ENCODE data around the gene NAGLU.

DNA sequence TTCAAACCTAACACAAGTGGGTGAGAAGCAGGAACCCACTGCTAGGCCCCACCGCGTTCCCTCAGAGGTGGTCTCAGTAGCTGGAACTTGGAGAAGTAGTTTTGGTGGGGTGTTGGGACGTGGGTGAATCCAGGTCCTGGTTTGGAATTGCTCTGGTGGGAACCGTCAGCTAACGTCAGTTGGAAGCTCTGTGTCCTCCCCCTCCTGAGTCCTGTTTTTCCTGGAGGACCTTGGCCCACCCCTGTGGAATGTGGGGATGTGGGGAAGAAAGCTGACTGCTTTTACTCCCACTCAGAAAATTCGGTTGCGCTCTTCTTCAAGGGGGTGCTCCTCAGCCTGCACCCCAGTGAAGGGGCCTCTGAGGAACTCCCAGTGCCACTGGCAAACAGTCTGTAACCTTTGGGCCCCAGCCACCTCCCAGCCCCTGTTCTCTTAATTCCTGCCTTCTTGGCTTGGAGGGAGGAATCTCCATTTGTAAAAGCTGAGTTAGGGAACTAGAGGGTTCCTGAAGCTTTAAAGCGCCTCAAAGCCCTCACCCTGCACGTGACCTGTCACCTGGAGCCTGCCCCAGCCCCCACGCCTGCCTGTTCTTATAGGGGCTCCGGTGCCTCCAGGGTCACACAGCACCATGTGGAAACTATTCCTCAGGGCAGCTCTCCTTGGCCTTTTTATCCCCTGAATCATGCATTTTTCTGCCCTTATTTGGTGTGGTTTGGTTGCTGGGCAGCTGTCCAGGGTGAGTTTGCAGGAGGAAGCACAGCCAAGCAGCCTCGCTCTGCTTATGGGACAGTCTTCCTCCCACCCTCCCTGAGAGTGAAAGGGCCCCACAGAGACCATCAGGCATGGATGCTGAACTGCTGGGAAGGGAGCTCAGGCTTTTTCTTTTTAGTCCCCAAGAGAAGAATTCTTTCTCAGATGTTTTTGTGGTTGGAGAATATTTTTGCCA, 16.2 kb upstream of the NAGLU start:
- peak; percentile 29 for TF ChIP-seq POLR2A (IDR thresholded peaks at IDR 0.05; ENCODE audit: low read length)
- no peak for TF ChIP-seq GATA1 (IDR thresholded peaks at IDR 0.05; ENCODE audit: low read depth, low read length)
